ENCODE results near the gene TOGARAM1. TPM values are rescaled to one million over a fixed set of nuclear protein-coding genes. Genes with fewer than 3 reads are reported as not detected.

The TOGARAM1 gene
- total and polyA plus RNA-seq, 9 of the 15 experiments (the other 6 are each of a cell fraction or from before 2014, with no cell fraction given) = 1.3 to 6.4 (median 3.7) TPM

DNA sequence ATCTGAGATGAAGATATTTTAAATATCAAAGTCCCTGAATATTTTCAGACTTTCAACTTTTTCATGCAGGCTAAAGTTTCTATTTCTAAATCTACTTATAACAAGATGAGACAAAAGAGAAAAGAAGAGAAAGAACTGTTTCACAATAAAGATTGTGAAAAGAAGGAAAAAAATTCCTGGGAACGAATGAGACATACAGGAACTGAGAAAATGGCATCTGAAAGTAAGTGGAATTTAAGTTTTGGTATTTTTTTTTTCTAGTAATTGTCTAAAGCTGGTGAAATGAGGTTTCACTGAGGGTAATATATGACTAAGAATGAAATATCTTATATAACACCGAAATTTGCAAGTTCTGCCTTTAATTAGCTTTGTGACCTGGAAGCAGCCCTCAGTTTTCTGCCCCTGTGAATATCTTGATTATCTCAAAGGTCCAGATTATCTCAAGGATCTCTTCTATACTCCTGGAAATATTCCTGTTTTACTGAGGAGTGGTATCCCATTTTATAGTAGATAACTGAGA, 66.2 kb downstream of the TOGARAM1 start:
- in situ Hi-C loops (cut with MboI) = no loop called here
- H3K79me2 ChIP-seq (ENCODE audit: control insufficient read depth, insufficient read depth, low read length) = no peaks in the 10 kb centered on the region
- ChIA-PET POLR2A (no interaction called here), CTCF (ENCODE audit: low intra/inter-chr PET ratio) (no interaction called here)
- WGBS (ENCODE audit: insufficient coverage, low coverage, missing lambda C conversion rate) = 63% methylated on average over 2 of the region's 2 CpGs
- FAIRE-seq (no peak), DNase-seq (ENCODE audit: extremely low read depth in 1 of 4, low spot score in 3 of 4) (no peak), ATAC-seq (no peak)
- H2AFZ ChIP-seq (ENCODE audit: low read depth, low read length) = no peak overlapping the region
- no peak overlapping the region for H3K27ac ChIP-seq (ENCODE audit: extremely low read depth, low read depth, low read length)
- H3K36me3 ChIP-seq (ENCODE audit: control insufficient read depth, insufficient read depth, low read length) = no peaks in the 10 kb centered on the region
- H3K27me3 ChIP-seq (ENCODE audit: control insufficient read depth in 2 of 2, insufficient read depth in 2 of 2, low read length in 2 of 2) = no peaks in the 10 kb centered on the region
- H3K9ac ChIP-seq (ENCODE audit: insufficient read depth in 1 of 2, low read depth in 2 of 2, low read length in 2 of 2) = no peak overlapping the region
- intact Hi-C loops (cut with micrococcal nuclease) = no loop called here
- no peaks in the 10 kb centered on the region for H4K20me1 ChIP-seq (replicated peaks; ENCODE audit: control insufficient read depth, insufficient read depth, low read length)
- H3K4me3 ChIP-seq = no peak overlapping the region
- no peaks in the 10 kb centered on the region for H3K4me1 ChIP-seq (replicated peaks in 1 of 2; ENCODE audit: control insufficient read depth in 2 of 2, insufficient read depth in 2 of 2, low read length in 2 of 2)
- BruUV-seq (replicated peaks) = no TSS peak
- H3K4me2 ChIP-seq (ENCODE audit: insufficient read depth, low read length) = no peak overlapping the region
- no peak for TF ChIP-seq HNRNPLL (IDR thresholded peaks at IDR 0.05; ENCODE audit: low read depth, low read length, poor library complexity, severe bottlenecking)
- TF ChIP-seq KDM1A (IDR thresholded peaks at IDR 0.05) = no peak
- TF ChIP-seq, protein P1, sequence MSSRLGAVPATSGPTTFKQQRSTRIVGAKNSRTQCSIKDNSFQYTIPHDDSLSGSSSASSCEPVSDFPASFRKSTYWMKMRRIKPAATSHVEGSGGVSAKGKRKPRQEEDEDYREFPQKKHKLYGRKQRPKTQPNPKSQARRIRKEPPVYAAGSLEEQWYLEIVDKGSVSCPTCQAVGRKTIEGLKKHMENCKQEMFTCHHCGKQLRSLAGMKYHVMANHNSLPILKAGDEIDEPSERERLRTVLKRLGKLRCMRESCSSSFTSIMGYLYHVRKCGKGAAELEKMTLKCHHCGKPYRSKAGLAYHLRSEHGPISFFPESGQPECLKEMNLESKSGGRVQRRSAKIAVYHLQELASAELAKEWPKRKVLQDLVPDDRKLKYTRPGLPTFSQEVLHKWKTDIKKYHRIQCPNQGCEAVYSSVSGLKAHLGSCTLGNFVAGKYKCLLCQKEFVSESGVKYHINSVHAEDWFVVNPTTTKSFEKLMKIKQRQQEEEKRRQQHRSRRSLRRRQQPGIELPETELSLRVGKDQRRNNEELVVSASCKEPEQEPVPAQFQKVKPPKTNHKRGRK (tag; IDR thresholded peaks at IDR 0.05) = no peak
- TF ChIP-seq, protein P2, sequence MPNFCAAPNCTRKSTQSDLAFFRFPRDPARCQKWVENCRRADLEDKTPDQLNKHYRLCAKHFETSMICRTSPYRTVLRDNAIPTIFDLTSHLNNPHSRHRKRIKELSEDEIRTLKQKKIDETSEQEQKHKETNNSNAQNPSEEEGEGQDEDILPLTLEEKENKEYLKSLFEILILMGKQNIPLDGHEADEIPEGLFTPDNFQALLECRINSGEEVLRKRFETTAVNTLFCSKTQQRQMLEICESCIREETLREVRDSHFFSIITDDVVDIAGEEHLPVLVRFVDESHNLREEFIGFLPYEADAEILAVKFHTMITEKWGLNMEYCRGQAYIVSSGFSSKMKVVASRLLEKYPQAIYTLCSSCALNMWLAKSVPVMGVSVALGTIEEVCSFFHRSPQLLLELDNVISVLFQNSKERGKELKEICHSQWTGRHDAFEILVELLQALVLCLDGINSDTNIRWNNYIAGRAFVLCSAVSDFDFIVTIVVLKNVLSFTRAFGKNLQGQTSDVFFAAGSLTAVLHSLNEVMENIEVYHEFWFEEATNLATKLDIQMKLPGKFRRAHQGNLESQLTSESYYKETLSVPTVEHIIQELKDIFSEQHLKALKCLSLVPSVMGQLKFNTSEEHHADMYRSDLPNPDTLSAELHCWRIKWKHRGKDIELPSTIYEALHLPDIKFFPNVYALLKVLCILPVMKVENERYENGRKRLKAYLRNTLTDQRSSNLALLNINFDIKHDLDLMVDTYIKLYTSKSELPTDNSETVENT (CRISPR knock-in tag; IDR thresholded peaks at IDR 0.05) = no peak
- TF ChIP-seq, protein P3, sequence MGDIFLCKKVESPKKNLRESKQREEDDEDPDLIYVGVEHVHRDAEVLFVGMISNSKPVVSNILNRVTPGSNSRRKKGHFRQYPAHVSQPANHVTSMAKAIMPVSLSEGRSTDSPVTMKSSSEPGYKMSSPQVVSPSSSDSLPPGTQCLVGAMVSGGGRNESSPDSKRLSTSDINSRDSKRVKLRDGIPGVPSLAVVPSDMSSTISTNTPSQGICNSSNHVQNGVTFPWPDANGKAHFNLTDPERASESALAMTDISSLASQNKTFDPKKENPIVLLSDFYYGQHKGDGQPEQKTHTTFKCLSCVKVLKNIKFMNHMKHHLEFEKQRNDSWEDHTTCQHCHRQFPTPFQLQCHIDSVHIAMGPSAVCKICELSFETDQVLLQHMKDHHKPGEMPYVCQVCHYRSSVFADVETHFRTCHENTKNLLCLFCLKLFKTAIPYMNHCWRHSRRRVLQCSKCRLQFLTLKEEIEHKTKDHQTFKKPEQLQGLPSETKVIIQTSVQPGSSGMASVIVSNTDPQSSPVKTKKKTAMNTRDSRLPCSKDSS (IDR thresholded peaks at IDR 0.05; ENCODE audit: low read depth, partially characterized antibody) = no peak
- TF ChIP-seq MCM5 (IDR thresholded peaks at IDR 0.05; ENCODE audit: low read depth) = no peak
- TF ChIP-seq ZNF239 (CRISPR knock-in tag; IDR thresholded peaks at IDR 0.05) = no peak
- no peak for TF ChIP-seq ZNF766 (CRISPR knock-in tag; conservative IDR thresholded peaks at IDR 0.05)
- TF ChIP-seq, protein P4, sequence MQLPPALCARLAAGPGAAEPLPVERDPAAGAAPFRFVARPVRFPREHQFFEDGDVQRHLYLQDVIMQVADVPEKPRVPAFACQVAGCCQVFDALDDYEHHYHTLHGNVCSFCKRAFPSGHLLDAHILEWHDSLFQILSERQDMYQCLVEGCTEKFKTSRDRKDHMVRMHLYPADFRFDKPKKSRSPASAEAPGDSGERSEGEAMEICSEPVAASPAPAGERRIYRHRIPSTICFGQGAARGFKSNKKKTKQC (CRISPR knock-in tag; IDR thresholded peaks at IDR 0.05) = no peak
- TF ChIP-seq TEAD2 (tag; IDR thresholded peaks at IDR 0.05) = no peak
- TF ChIP-seq E2F3 (CRISPR knock-in tag; IDR thresholded peaks at IDR 0.05) = no peak
- no peak for TF ChIP-seq SRSF3 (IDR thresholded peaks at IDR 0.05; ENCODE audit: insufficient read depth, low read length)
- TF ChIP-seq RBM22 (IDR thresholded peaks at IDR 0.05; ENCODE audit: low read depth, low read length, poor library complexity, severe bottlenecking) = no peak
- no peaks in the 10 kb centered on the region for H3K9me1 ChIP-seq (ENCODE audit: control insufficient read depth, insufficient read depth, low read length)
- H3K9me3 ChIP-seq (replicated peaks; ENCODE audit: control insufficient read depth, insufficient read depth, low read depth, low read length) = no peaks in the 10 kb centered on the region
